Left lung (tissue), 14 donors: ENCODE data around the gene DHRS13. TPM values are rescaled to one million over a fixed set of nuclear protein-coding genes. Genes with fewer than 3 reads are reported as not detected.
A peak's percentile ranks its signal among the peaks of the same experiment; 100 is the strongest.

ENCODE experiments used
- ATAC-seq: fragments of 200-7000 bp; cut with Tn5 transposase; one replicate; pipeline ENCODE4 v1.9.1; 2020; ENCODE audit warnings: moderate library complexity
- DNase-seq, 4 donors: peaks; one replicate each; pipeline ENCODE4 v3.0.0-alpha.2; 2013 to 2020
- H3K27ac ChIP-seq, 2 donors: fragments of 200-600 bp; sonication (generic) in 1 of 2; one replicate each; pipeline versions ENCODE4 v1.5.0 to v1.8.0; 2020 to 2021
- H3K27me3 ChIP-seq, 2 donors: fragments of 200-600 bp; sonication (generic) in 1 of 2; one replicate each; pipeline versions ENCODE4 v1.5.0 to v1.8.0; 2020 to 2021
- H3K36me3 ChIP-seq, 2 donors: fragments of 200-600 bp; sonication (generic) in 1 of 2; one replicate each; pipeline versions ENCODE4 v1.5.0 to v1.8.0; 2020 to 2021
- H3K4me1 ChIP-seq, 2 donors: fragments of 200-600 bp; one replicate each; pipeline ENCODE4 v1.8.0; 2021
- H3K4me3 ChIP-seq, 2 donors: fragments of 200-600 bp; sonication (generic) in 1 of 2; one replicate each; pipeline versions ENCODE4 v1.5.0 to v1.8.0; 2020 to 2021; ENCODE audit warnings: mild to moderate bottlenecking in 1 of 2
- H3K9me3 ChIP-seq, 2 donors: fragments of 200-600 bp; sonication (generic) in 1 of 2; one replicate each; pipeline versions ENCODE4 v1.5.0 to v1.8.0; 2020 to 2021
- CTCF ChIP-seq, 2 donors: fragments of 200-600 bp; sonication (generic) in 1 of 2; IDR thresholded peaks; one replicate each; pipeline versions ENCODE4 v1.5.0 to v1.8.0; 2021; ENCODE audit warnings: antibody characterized with exemption in 2 of 2
- intact Hi-C, 2 donors: fragments of 100-400 bp; cut with DNase I; formaldehyde crosslinking; loops; one replicate each; pipeline versions ENCODE4 v1.11.2 to v1.14.2; 2022
- long read RNA-seq, 12 donors: library from polyadenylated mRNA in 2 of 12; unstranded in 2 of 12; transcript quantifications; one replicate each; pipeline ENCODE4 v2.0.0 and lab custom pipeline, GENCODE V29; 2019 to 2026
- polyA plus RNA-seq, 6 donors: library from polyadenylated mRNA; unstranded; fragments of 120-200 nt; gene quantifications; one replicate each; pipeline ENCODE4 v1.2.1, GENCODE V29; 2013; ENCODE audit not compliant: insufficient read length in 6 of 6
- total RNA-seq, 2 donors: library from RNA; stranded (reverse); fragmentation: NEBNext Ultra II Directional; extraction: Animal tissue kit (Norgen Biotek cat#: 25700); gene quantifications; one replicate each; pipeline ENCODE4 v1.2.1, GENCODE V29; 2021
- donor health status: DM: no; HTN: yes; CAD: no.
- donor health status: DM: no; HTN: no; CAD: no.

The DHRS13 gene
- 10 to 100 TPM in 1 of 2 donors, 1 to 10 TPM in 1; 8.8 to 16.9 TPM for total RNA-seq
- 1 to 10 TPM; 5.2 to 7.9 (median 6.5) TPM for polyA plus RNA-seq
- long read RNA-seq, donor 1, partial matches to known transcripts, result 0 of 5 reads
- long read RNA-seq, donor 1, other reads (novel, unspliced or antisense), result 0 of 5 reads
- long read RNA-seq, donor 2, partial matches to known transcripts, result 0 of 5 reads
- long read RNA-seq, donor 2, other reads (novel, unspliced or antisense), result 0 of 5 reads
- long read RNA-seq, donor 3, partial matches to known transcripts, result 0 of 3 reads
- long read RNA-seq, donor 3, other reads (novel, unspliced or antisense), result 0 of 3 reads
- long read RNA-seq, donor 4, transcript DHRS13-201 (5 exons, 1,921 nt), result major isoform, 5 of 5 reads
- long read RNA-seq, donor 4, partial matches to known transcripts, result 0 of 5 reads
- long read RNA-seq, donor 4, other reads (novel, unspliced or antisense), result 0 of 5 reads
- long read RNA-seq, donor 5, transcript DHRS13-201 (5 exons, 1,921 nt), result major isoform, 6 of 6 reads
- long read RNA-seq, donor 5, partial matches to known transcripts, result 0 of 6 reads
- long read RNA-seq, donor 5, other reads (novel, unspliced or antisense), result 0 of 6 reads
- long read RNA-seq, donor 6, transcript DHRS13-201 (5 exons, 1,921 nt), result major isoform, 5 of 6 reads
- long read RNA-seq, donor 6, partial matches to known transcripts, result 0 of 6 reads
- long read RNA-seq, donor 6, other reads (novel, unspliced or antisense), result 0 of 6 reads
- long read RNA-seq, donor 7, partial matches to known transcripts, result 0 of 1 reads
- long read RNA-seq, donor 7, other reads (novel, unspliced or antisense), result 0 of 1 reads
- long read RNA-seq, donor 8, transcript DHRS13-201 (5 exons, 1,921 nt), result major isoform, 5 of 5 reads
- long read RNA-seq, donor 8, partial matches to known transcripts, result 0 of 5 reads
- long read RNA-seq, donor 8, other reads (novel, unspliced or antisense), result 0 of 5 reads
- long read RNA-seq, donor 9, result 0 reads
- long read RNA-seq, donor 10, transcript DHRS13-201 (5 exons, 1,921 nt), result major isoform, 25 of 33 reads
- long read RNA-seq, donor 10, transcript DHRS13-202 (4 exons, 2,037 nt), result minor isoform, 6 of 33 reads
- long read RNA-seq, donor 10, partial matches to known transcripts, result 1 of 33 reads
- long read RNA-seq, donor 10, other reads (novel, unspliced or antisense), result 1 of 33 reads
- long read RNA-seq, donor 11, result 0 reads
- long read RNA-seq, donor 12, partial matches to known transcripts, result 0 of 4 reads
- long read RNA-seq, donor 12, other reads (novel, unspliced or antisense), result 0 of 4 reads

GRCh38 chr17:28902819-28903545 is at the start of gene DHRS13:
TSS of gene DHRS13 (minus strand) at chr17:28903079. CDS start at chr17:28902944, 135 bp downstream.
- DNase-seq (peak; percentile 87 to 98 (median 92)), ATAC-seq (peak; percentile 96)
- peak; percentile 93 for TF ChIP-seq CTCF (IDR thresholded peaks at IDR 0.05)
- Histone ChIP-seq H3K27me3 (no peaks in the 10 kb centered on the region), H3K36me3 (peaks cover 0 to 28% of the 10 kb centered on the region in 2 donors), H3K27ac (peak within 1 kb of the TSS; percentile 87 to 92), H3K9me3 (no peaks in the 10 kb centered on the region), H3K4me3 (peak within 1 kb of the TSS; percentile 54 to 79), H3K4me1 (peaks cover 5 to 47% of the 10 kb centered on the region in 2 donors)
- intact Hi-C loops, result loop anchor here in 1 of 2 donors (5.0 kb wide), 1 partner anchor 141 kb away; no protein-coding TSS in a partner anchor

- DNase-seq (peak; percentile 94 to 99 (median 98)), ATAC-seq (peak; percentile 80)
- H3K27me3 ChIP-seq, result no peaks in the 10 kb centered on the region
- peak overlapping the region; percentile 43 to 98 for H3K4me3 ChIP-seq
- peaks cover 13 to 27% of the 10 kb centered on the region in 2 donors for H3K4me1 ChIP-seq
- H3K36me3 ChIP-seq, result no peaks in the 10 kb centered on the region
- TF ChIP-seq CTCF (IDR thresholded peaks at IDR 0.05), result peak in 1 of 2 donors; percentile 19
- H3K9me3 ChIP-seq, result no peaks in the 10 kb centered on the region
- intact Hi-C loops, result no loop called here
- peak overlapping the region; percentile 97 to 99 for H3K27ac ChIP-seq
These were observed 49.4 kb upstream of the DHRS13 start for GRCh38 chr17:28951991-28952975.

- TF ChIP-seq CTCF (IDR thresholded peaks at IDR 0.05), result peak in 1 of 2 donors; percentile 6
These were observed 48.6 kb upstream of the DHRS13 start, which contains the start of gene PHF12 for GRCh38 chr17:28951428-28951990. TSS of gene PHF12 (minus strand) at chr17:28951518. CDS start at chr17:28950960, 558 bp downstream.

More at GRCh38 chr17:28951428-28951990, 48.6 kb upstream of the DHRS13 start, which contains the start of gene PHF12:
- Histone ChIP-seq H3K36me3 (no peaks in the 10 kb centered on the region), H3K4me3 (peak within 1 kb of the TSS; percentile 90 to 98), H3K27ac (peak within 1 kb of the TSS; percentile 97 to 99), H3K9me3 (no peaks in the 10 kb centered on the region), H3K27me3 (no peaks in the 10 kb centered on the region), H3K4me1 (peaks cover 20 to 35% of the 10 kb centered on the region in 2 donors)
- intact Hi-C loops, result no loop called here
- ATAC-seq, result peak; percentile 75
- peak; percentile 99 to 100 (median 100) for DNase-seq
